ENCODE data around the gene DNER.
A peak's percentile ranks its signal among the peaks of the same experiment; 100 is the strongest.
"Not testable (repeated sequence)": the region's sequence is repeated elsewhere in the genome, so short reads cannot be mapped to it uniquely, and the experiment has no call there.

The DNER gene

DNA sequence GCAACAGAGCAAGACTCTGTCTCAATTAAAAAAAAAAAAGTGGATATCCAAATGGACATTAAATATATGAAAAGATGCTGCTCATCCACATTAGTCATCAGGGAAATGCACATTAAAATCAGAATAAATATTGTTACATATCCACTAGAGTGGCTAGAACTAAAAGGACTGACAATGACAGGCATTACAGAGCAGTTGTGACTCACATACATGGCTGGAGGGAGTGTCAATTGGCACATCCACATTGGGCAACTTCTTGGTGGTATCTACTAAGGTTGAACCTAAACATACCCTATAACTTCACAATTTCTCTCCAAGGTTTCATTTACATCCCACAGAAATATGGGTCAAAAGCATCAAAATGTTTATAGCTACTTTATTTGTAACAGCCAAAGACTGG is 14.0 kb upstream of the DNER start:
- DNase-seq (ENCODE audit: insufficient read length, low spot score) (no peak), FAIRE-seq (no peak)
- no peak for TF ChIP-seq POLR2A (IDR thresholded peaks at IDR 0.05; ENCODE audit: low read depth, low read length)

DNA sequence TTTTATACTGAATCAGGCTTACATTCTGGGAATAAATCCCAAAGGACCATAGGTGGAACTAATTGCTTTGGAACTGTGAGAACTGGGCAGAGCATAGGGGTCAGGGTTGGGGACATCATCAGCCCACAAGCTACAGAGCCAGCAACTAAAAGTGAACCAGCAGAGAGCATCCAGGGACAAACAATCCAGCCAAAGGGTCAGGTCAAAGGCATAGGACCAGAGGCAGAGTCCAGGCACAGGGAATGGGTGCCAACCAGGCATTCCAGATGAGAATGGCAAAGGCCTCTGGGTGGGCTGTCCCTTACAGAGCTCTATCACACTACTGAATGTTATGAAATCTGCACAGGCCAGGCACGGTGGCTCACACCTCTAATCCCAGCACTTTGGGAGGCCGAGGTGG is 12.3 kb upstream of the DNER start:
- FAIRE-seq (no peak), DNase-seq (ENCODE audit: insufficient read length, low spot score) (no peak)
- no peak for TF ChIP-seq POLR2A (IDR thresholded peaks at IDR 0.05; ENCODE audit: low read depth, low read length)

DNA sequence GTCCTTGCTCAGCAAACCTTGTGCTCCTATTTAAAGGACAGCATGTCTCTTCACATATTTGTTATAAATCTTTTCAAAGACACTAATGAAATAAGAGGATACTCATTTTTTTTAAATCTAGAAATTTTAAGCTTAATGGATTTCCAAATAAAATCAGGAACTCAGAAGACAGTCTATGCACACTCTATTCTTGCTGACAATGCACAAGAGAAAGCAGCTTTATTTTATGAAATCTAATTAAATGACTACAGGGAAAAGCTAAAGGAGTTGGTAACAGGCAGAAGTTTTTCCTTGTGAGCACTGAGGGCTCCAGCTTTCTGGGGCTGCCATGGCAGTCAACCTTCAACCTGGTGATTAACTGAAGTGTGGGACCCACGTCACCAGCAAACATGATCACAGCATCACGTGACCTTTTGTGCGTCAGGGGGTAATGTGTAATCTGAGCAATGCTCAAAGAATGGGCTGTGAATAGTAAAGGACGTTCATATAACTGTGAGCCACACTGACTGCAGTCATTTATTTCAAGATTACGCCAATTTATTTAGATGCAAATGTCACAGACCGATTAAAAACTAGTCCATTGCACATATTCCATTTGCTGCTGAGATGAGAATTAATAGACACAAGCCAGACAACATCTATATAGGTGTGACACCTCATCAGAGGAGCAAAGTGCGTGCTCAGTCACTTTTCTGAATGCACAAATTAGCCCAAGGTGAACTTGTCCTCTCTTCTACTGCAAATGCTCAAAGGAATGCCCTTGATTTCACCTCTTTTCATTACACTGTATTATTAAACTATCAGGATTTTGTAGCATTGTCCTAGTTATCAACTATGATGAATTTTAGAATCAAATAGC is 11.6 kb upstream of the DNER start:
- DNase-seq (ENCODE audit: insufficient read length, low spot score) (peak; percentile 55), FAIRE-seq (peak; percentile 97)
- no peak for TF ChIP-seq POLR2A (IDR thresholded peaks at IDR 0.05; ENCODE audit: low read depth, low read length)

DNA sequence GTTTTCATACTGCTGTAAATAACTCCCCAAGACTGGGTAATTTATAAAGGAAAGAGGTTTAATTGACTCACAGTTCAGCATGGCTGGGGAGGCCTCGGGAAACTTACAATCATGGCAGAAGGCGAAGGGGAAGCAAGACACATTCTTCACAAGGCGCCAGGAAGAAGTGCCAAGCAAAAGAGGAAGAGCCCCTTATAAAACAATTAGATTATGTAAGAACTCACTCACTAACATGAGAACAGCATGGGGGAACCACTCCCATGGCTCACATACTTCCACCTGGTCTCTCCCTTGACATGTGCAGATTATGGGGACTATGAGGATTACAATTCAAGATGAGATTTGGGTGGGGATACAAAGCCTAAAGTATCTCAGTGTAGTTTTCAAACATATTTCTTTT is 8.8 kb upstream of the DNER start:
- not testable (repeated sequence) for DNase-seq (ENCODE audit: insufficient read length, low spot score); FAIRE-seq

DNA sequence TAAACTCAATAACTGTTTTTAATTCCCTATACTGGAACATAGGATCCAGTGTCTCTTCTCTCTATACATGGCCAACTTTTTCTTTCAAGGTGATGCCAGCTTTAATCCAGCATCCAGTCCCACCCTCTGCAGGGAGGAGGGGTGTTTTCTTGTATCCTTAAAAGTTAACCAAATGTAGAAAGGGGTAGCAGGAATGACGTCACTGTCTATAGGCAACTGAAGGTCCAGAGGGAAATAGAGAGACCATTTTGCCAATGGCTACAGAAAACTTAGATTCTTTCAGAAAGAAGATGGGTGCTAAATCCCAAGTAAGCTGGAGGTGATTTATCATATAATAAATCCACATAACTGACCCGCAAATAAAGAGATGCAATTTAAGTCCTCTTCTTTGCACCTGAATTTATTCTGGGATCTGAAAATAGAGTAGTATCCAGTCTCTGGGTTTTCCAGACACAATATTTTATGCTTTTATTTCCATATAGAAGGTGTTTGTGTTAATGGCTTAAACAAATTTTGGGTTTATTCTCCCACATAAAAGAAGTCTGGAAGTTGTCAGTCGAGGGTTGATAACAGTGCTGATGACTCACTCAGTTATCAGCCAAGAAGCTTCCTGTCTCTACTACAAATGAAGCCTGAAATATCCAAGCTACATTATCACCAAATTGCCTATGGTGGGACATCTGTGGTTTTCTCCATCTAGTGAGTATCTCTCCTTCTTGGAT is 5.7 kb upstream of the DNER start:
- FAIRE-seq (no peak), DNase-seq (ENCODE audit: insufficient read length, low spot score) (no peak)
- TF ChIP-seq POLR2A (IDR thresholded peaks at IDR 0.05; ENCODE audit: low read depth, low read length) = no peak

DNA sequence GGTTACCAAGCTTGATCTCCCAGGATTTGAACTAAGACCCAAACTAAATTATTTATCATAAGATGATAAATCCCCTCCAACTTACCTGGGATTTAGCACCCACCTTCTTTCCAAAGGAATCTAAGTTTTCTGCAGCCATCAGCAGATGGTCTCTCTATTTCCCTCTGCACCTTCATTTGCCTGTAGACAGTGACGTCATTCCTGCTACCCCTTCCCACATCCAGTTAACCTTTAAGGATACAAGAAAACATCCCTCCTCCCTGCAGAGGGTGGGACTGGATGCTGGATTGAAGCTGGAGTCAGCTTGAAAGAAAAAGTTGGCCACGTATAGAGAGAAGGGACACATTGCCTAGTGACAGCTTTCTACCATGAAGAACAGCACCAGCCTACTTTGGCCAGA is 3.7 kb upstream of the DNER start:
- no peak for TF ChIP-seq POLR2A (IDR thresholded peaks at IDR 0.05; ENCODE audit: low read depth, low read length)
- DNase-seq (ENCODE audit: insufficient read length, low spot score) (no peak), FAIRE-seq (no peak)

DNA sequence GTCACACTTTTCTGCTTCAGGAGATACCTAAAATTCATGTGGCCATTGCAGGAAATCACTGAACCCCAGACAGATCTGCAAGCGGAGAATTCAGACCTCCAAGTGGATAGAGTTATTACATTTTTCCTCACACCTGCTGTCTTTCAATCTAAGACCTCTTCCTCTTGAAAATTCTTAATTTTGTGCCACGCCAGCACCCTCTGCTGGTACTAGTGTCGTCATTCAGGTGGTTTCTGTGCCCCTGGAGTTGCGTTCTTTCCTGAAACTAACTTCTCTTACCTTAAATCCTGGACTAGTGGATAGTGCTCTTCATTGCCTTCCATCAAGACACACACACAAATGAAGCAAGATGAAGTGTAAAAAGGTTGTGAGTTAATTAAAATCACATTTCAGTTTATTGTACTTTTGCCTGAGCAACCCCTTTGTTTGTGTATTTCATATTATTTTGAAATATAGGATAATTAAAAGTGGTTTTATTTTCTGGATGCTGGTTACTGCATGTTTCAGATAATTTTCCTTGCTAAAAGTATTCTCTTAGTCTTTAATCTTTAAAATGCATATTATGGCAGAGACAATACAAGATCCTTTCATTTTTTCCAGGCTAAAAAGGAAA is 1.6 kb upstream of the DNER start:
- TF ChIP-seq POLR2A (IDR thresholded peaks at IDR 0.05; ENCODE audit: low read depth, low read length) = no peak
- peak; percentile 61 for FAIRE-seq
- no peak for DNase-seq (ENCODE audit: insufficient read length, low spot score)

DNA sequence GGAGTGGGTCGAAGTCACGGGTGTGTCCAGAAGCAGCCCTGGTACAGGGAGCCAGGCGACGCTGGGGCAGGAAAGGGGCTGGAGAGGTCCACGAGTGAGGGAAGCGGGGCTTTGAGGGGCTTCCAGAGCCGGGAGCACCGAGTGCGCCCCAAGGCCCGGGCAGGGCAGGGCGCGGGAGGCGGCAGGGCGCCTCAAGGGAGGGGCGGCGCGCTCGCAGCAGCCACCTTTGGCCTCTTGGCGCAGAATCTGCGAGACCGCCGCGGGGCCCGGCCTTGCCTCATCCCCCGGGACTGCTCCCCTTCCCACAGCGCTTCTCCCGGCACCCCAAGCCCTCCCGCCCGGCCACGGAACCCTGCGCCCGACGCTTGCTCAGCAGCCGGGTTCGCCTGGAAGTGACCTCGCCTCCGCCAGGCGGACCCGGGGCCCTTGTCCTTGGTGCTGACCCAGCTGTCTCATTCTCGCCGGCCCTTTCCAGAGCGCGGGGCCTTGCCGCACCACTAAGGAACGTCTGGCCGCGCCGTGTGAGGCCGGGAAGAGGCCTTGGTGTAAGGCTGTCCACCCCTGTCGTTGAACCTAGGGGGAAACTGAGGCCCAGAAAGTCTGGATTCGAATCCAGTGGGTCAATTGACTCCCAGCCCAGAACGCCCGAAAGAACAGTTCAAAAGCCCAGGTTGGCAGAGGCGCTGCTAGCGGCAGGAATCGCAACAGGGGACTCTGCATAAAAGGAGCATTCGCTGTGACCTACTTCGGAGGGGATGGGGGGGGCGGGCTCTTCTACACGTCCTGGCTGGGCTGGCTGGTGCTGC is 584 bp upstream of the DNER start:
- TF ChIP-seq POLR2A (IDR thresholded peaks at IDR 0.05; ENCODE audit: low read depth, low read length) = no peak
- FAIRE-seq (no peak), DNase-seq (ENCODE audit: insufficient read length, low spot score) (peak; percentile 73)

DNA sequence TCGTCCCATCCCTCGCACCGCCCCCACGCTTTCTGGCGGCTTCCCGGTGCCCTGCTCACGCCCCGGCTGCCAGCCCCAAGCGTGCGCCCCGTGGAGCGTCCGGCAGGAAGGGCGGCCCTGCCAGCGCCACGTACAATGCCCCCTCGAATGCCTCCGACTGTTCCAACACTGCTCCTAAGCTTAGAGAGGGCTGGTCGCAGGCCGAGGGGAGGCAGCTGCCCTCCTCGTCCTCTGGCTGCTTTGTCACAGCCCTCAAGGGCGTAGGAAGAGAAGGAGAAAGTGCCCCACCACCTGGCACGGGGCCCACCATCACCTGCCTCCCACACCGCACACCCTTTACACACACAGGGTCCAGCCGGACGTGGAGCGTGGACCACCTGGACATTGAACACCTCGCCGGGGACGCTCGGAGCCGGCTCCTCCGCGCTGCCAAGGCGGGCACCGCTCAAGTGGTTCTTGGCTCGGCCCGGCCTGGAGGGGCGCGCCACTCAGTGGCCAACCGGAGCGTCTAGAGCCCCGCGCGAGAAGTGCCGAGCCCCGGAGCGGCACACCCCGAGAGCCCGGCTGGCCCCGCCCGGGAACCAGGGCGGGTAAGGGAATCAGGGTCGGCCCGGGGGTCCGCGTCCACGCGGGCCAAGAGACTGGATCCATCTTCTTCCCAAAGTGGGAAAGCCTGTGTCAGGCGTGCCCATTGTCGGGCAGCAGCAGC is 830 bp downstream of the DNER start:
- TF ChIP-seq POLR2A (IDR thresholded peaks at IDR 0.05; ENCODE audit: low read depth, low read length) = 0 out of 2 replicates have a peak, but pooled peaks have one; percentile 27
- DNase-seq (ENCODE audit: insufficient read length, low spot score) = peak; percentile 70
- no peak for FAIRE-seq

DNA sequence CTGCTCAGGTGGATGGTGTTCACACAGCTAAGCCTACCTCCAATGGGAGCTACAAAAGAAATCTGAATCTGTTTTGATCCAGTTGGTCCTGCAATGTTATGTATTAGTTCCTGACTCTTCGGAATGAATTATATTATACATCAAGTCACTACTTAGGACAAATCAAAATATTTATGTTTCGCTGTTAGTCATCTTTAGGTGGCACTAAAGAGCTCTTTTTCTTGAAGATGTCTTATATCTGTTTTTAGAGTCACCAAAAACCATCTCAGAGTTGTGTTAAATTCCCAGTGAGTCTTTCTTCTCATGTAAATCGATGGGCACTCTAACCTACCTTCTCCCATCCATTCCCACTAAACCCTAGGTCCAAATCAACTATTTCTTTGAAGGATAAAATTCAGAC is 2.2 kb downstream of the DNER start:
- DNase-seq (ENCODE audit: insufficient read length, low spot score) (peak; percentile 21), FAIRE-seq (no peak)
- TF ChIP-seq POLR2A (IDR thresholded peaks at IDR 0.05; ENCODE audit: low read depth, low read length) = no peak

DNA sequence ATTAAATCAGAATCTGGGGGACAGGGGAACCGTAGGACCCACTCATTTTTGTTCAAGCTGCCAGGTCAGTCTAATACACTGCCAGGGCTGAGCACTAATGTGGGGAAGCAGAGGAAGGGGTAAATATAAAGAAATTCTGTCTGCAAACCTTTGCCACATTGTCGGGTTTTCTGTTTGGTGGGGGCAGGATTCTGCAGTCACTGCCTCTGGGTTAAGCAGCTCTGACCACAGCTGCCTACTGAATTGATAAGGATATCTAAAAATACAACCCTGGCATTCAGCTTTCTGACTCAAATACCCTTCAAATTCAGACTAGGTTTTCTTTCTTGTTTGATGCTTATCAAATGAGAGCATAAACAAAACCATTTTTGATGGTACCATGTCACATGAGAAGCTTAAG is 6.0 kb downstream of the DNER start:
- no peak for FAIRE-seq
- no peak for TF ChIP-seq POLR2A (IDR thresholded peaks at IDR 0.05; ENCODE audit: low read depth, low read length)
- DNase-seq (ENCODE audit: insufficient read length, low spot score) = no peak

DNA sequence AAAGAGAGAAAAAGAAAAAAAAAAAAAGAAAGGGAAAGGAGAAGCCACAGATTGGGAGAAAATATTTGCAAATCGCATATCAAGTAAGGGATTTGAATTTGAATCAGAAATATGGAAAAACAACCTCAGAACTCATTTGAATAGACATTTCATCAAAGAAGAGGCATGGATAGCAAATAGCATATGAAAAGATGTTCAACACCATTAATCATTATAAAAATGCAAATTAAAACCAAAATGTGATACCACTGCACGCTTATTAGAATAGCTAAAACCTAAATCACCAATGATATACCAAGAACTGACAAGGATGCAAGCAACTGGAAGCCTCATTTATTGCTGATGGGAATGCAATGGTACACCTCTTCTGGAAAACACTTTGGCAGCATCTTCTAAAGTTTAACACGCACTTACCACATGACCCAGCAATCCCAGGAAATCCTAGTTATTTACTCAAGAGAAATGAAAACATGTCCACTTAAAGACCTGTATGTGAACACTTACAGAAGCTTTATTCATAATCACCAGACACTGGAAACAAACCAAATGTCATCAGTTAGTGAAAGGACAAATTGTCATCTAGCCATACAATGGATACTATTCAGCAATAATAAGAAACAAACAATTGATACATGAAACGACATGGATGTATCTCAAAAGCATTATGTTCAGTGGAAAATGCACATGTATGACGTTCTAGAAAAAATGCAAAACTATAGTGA is 10.3 kb downstream of the DNER start:
- DNase-seq (ENCODE audit: insufficient read length, low spot score) (no peak), FAIRE-seq (no peak)
- no peak for TF ChIP-seq POLR2A (IDR thresholded peaks at IDR 0.05; ENCODE audit: low read depth, low read length)

DNA sequence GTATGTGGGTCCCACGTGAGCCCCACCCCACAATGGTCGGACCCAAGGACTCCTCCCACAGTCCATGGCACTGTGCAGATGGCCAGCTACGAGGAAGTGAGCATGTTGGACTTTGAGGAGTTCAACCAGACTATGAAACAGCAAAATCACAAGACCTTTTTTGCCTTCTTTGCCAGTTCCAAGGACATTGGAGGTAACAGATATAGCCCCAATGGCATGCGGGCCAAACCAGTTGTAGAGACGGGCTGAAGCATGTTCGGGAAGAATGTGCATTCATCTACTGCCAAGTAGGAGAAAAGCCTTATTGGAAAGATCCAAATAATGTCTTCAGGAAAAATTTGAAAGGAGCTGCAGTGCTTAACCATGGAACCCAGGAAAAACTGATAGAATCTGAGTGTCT is 12.6 kb downstream of the DNER start:
- FAIRE-seq (no peak), DNase-seq (ENCODE audit: insufficient read length, low spot score) (no peak)
- TF ChIP-seq POLR2A (IDR thresholded peaks at IDR 0.05; ENCODE audit: low read depth, low read length) = no peak

Measured in H54 (cell line).